Purkinje cell (primary cell): ENCODE results near the gene ZNF445. TPM values are rescaled to one million over a fixed set of nuclear protein-coding genes. Genes with fewer than 3 reads are reported as not detected.

Experiments
- polyA plus RNA-seq: library from polyadenylated mRNA; unstranded; fragments of >200 nt; fragmentation: Nextera tagmentation; gene quantifications from 2 replicates; pipeline ENCODE4 v1.2.1, GENCODE V29; 2014

Gene ZNF445
- polyA plus RNA-seq = 1.2 and 1.6 TPM in 2 replicates

GRCh38 chr3:44477312-44478030, at the start of gene ZNF445:
Gene ZNF445, minus strand, starts transcription at chr3:44477670. Its CDS starts 22,121 bp downstream, at chr3:44455549.

Other genes with a start within 250 kb of the ZNF445 start
- not detected in 2 replicates for gene TOPAZ1, start 235.8 kb downstream of the ZNF445 start, polyA plus RNA-seq
- 33.4 and 34.5 TPM in 2 replicates for gene TCAIM, start 138.9 kb downstream of the ZNF445 start, polyA plus RNA-seq
- 2.2 and 2.7 TPM in 2 replicates for gene ZKSCAN7, start 77.5 kb upstream of the ZNF445 start, polyA plus RNA-seq
- 2.2 and 2.9 TPM in 2 replicates for gene ZNF660, start 107.3 kb upstream of the ZNF445 start, polyA plus RNA-seq
- gene ZNF197, start 147.4 kb upstream of the ZNF445 start, polyA plus RNA-seq = 8.0 and 11.2 TPM in 2 replicates
- 3.8 and 6.0 TPM in 2 replicates for gene ZNF35, start 171.1 kb upstream of the ZNF445 start, polyA plus RNA-seq
- 2.6 and 4.6 TPM in 2 replicates for gene ZNF502, start 235.0 kb upstream of the ZNF445 start, polyA plus RNA-seq